Esophagus squamous epithelium (tissue), 4 donors: Measurements from ENCODE around the gene TEX51.

Experiments
- CTCF ChIP-seq, 6 experiments: fragments of 450-650 bp in 4 of 6; fragments of 200-600 bp in 2 of 6; sonication (generic) in 2 of 6; IDR thresholded peaks; one replicate each; pipeline ENCODE4 v1.5.1; 2016 to 2019; ENCODE audit warnings: antibody characterized with exemption in 6 of 6, mild to moderate bottlenecking in 4 of 6, moderate library complexity in 4 of 6
- POLR2A ChIP-seq, 4 donors: fragments of 450-650 bp; IDR thresholded peaks; one replicate each; pipeline ENCODE4 v1.6.1; 2017; ENCODE audit warnings: antibody characterized with exemption in 4 of 4, mild to moderate bottlenecking in 4 of 4, moderate library complexity in 3 of 4

GRCh38 chr2:126901459-126901858 lies 2.8 kb downstream of the TEX51 start:
- no peak for TF ChIP-seq CTCF (IDR thresholded peaks at IDR 0.05)
- TF ChIP-seq POLR2A (IDR thresholded peaks at IDR 0.05), result no peak
